OCI-LY7 (cell line): Measurements from ENCODE around the gene USP31. TPM values are rescaled to one million over a fixed set of nuclear protein-coding genes. Genes with fewer than 3 reads are reported as not detected.

ENCODE experiments used
- BruUV-seq: library from RNA; stranded (reverse); fragments of 400-500 nt; replicated peaks from 2 replicates; lab custom pipeline; 2021; lab: Mats Ljungman, UMichigan
- CTCF ChIA-PET: fragments of 300-600 bp; sonication (Branson Sonifier 250); formaldehyde crosslinking; loops from one replicate; lab custom pipeline; 2022; ENCODE audit warnings: antibody characterized with exemption; ENCODE audit not compliant: unreplicated experiment; lab: Charles Lee
- POLR2A ChIA-PET: fragments of 300-600 bp; sonication (Branson Sonifier 250); formaldehyde crosslinking; loops from one replicate; lab custom pipeline; 2022; ENCODE audit warnings: antibody characterized with exemption; lab: Charles Lee
- DNase-seq: peaks from one replicate; pipeline ENCODE4 v3.0.0-alpha.2; 2015; ENCODE audit warnings: low spot score
- H2AFZ ChIP-seq: fragments of 200-600 bp; sonication (generic), shearing (Covaris generic); 2 replicates; pipeline ENCODE4 v1.6.1; 2014; ENCODE audit warnings: mild to moderate bottlenecking, antibody characterized with exemption, low read length, moderate library complexity
- H3K27ac ChIP-seq: fragments of 200-600 bp; sonication (generic); 2 replicates; pipeline ENCODE4 v1.5.1; 2014; ENCODE audit warnings: mixed run types, low read depth, mild to moderate bottlenecking, moderate library complexity, low read length, inconsistent platforms; ENCODE audit not compliant: poor library complexity, severe bottlenecking
- H3K36me3 ChIP-seq: fragments of 200-600 bp; sonication (generic); 2 replicates; pipeline ENCODE4 v1.6.1; 2014; ENCODE audit warnings: mild to moderate bottlenecking, antibody characterized with exemption, low read length, moderate library complexity, mixed read lengths; ENCODE audit not compliant: insufficient read depth
- H3K4me1 ChIP-seq: fragments of 200-600 bp; sonication (generic); 2 replicates; pipeline ENCODE4 v1.5.1; 2014; ENCODE audit warnings: mild to moderate bottlenecking, low read length; ENCODE audit not compliant: insufficient read depth, poor library complexity, severe bottlenecking
- H3K4me2 ChIP-seq: fragments of 200-600 bp; sonication (generic); 2 replicates; pipeline ENCODE4 v1.6.1; 2014; ENCODE audit warnings: mild to moderate bottlenecking, low read length
- H3K4me3 ChIP-seq: fragments of 200-600 bp; sonication (generic); 2 replicates; pipeline ENCODE4 v1.5.1; 2014; ENCODE audit warnings: mild to moderate bottlenecking, low read depth, low read length; ENCODE audit not compliant: poor library complexity, severe bottlenecking
- H3K79me2 ChIP-seq: fragments of 200-600 bp; sonication (generic); 2 replicates; pipeline ENCODE4 v1.6.1; 2016; ENCODE audit warnings: low read depth, mild to moderate bottlenecking, low read length, moderate library complexity, mixed read lengths; ENCODE audit not compliant: insufficient read depth
- H3K9me2 ChIP-seq: fragments of 200-600 bp; sonication (generic); 2 replicates; pipeline ENCODE4 v1.6.1; 2016; ENCODE audit warnings: mild to moderate bottlenecking, low read length, mixed read lengths; ENCODE audit not compliant: insufficient read depth
- H3K9me3 ChIP-seq: fragments of 200-600 bp; sonication (generic); 2 replicates; pipeline ENCODE4 v1.6.1; 2014; ENCODE audit warnings: mild to moderate bottlenecking, mixed run types, low read length, mixed read lengths
- H4K20me1 ChIP-seq: fragments of 200-600 bp; sonication (generic); 2 replicates; pipeline ENCODE4 v1.6.1; 2014; ENCODE audit warnings: mild to moderate bottlenecking, antibody characterized with exemption, low read length, moderate library complexity, mixed read lengths; ENCODE audit not compliant: insufficient read depth
- CTCF ChIP-seq: fragments of 200-600 bp; sonication (generic); conservative IDR thresholded peaks from 2 replicates; pipeline ENCODE4 v1.5.1; 2014; ENCODE audit warnings: mild to moderate bottlenecking, antibody characterized with exemption, low read length, moderate library complexity, mixed read lengths
- EZH2phosphoT487 ChIP-seq: fragments of 200-600 bp; sonication (generic); IDR thresholded peaks from 2 replicates; pipeline ENCODE4 v1.6.1; 2018; ENCODE audit warnings: low read depth, borderline replicate concordance, mild to moderate bottlenecking, mixed run types, antibody characterized with exemption, low read length, moderate library complexity, mixed read lengths
- intact Hi-C: fragments of 100-400 bp; cut with micrococcal nuclease; formaldehyde crosslinking; loops from one replicate; pipeline ENCODE4 v1.10.0; 2022; ENCODE audit not compliant: unreplicated experiment
- total RNA-seq, 2 experiments: library from RNA; depleted of rRNA in 1 of 2; stranded (reverse); fragments of >200 nt in 1 of 2; shearing (Covaris generic) in 1 of 2; gene quantifications; 2 replicates each; pipeline ENCODE4 v1.2.3, GENCODE V29; 2014 to 2022

The USP31 gene
- total RNA-seq, 2 experiments from 2014 or later: 9.0 to 12.2 TPM

GRCh38 chr16:23052221-23052620, 97.0 kb downstream of the USP31 start:
- ChIA-PET CTCF (no interaction called here), POLR2A (no interaction called here)
- no peaks in the 10 kb centered on the region for H3K9me3 ChIP-seq
- no peaks in the 10 kb centered on the region for H4K20me1 ChIP-seq
- DNase-seq: no peak
- TF ChIP-seq EZH2phosphoT487 (no peak), CTCF (no peak)
- H3K4me2 ChIP-seq: no peak overlapping the region
- no peaks in the 10 kb centered on the region for H3K36me3 ChIP-seq
- H3K9me2 ChIP-seq: no peaks in the 10 kb centered on the region
- no TSS peak for BruUV-seq
- no peak overlapping the region for H2AFZ ChIP-seq
- H3K4me1 ChIP-seq: no peaks in the 10 kb centered on the region
- intact Hi-C loops: no loop called here
- no peaks in the 10 kb centered on the region for H3K79me2 ChIP-seq
- H3K27ac ChIP-seq: no peak overlapping the region
- no peak overlapping the region for H3K4me3 ChIP-seq

- ChIA-PET POLR2A (no interaction called here), CTCF (no interaction called here)
- no peak for DNase-seq
- Histone ChIP-seq H3K9me2 (no peaks in the 10 kb centered on the region), H3K36me3 (no peaks in the 10 kb centered on the region), H3K4me2 (no peak overlapping the region), H3K4me1 (no peaks in the 10 kb centered on the region), H2AFZ (no peak overlapping the region), H3K27ac (no peak overlapping the region), H3K9me3 (no peaks in the 10 kb centered on the region), H3K79me2 (no peaks in the 10 kb centered on the region), H4K20me1 (no peaks in the 10 kb centered on the region), H3K4me3 (no peak overlapping the region)
- TF ChIP-seq CTCF (no peak), EZH2phosphoT487 (no peak)
- BruUV-seq: no TSS peak
- intact Hi-C loops: no loop called here
Observed at GRCh38 chr16:23051587-23051986, 97.7 kb downstream of the USP31 start.

GRCh38 chr16:23048164-23048563, 101.1 kb downstream of the USP31 start:
- Histone ChIP-seq H4K20me1 (no peaks in the 10 kb centered on the region), H3K36me3 (no peaks in the 10 kb centered on the region), H3K9me2 (no peaks in the 10 kb centered on the region), H3K27ac (no peak overlapping the region), H3K9me3 (no peaks in the 10 kb centered on the region), H3K79me2 (no peaks in the 10 kb centered on the region), H3K4me3 (no peak overlapping the region), H3K4me1 (no peaks in the 10 kb centered on the region), H2AFZ (no peak overlapping the region), H3K4me2 (no peak overlapping the region)
- ChIA-PET POLR2A (no interaction called here), CTCF (no interaction called here)
- intact Hi-C loops: no loop called here
- TF ChIP-seq EZH2phosphoT487: no peak
- no peak for TF ChIP-seq CTCF
- DNase-seq: no peak
- no TSS peak for BruUV-seq
